PC-3 (cell line): Measurements from ENCODE around the gene HLA-DQA2.

Source experiments
- EZH2 ChIP-seq: fragments of 300-600 bp; sonication (generic); IDR thresholded peaks from one replicate; pipeline ENCODE4 v1.6.1; 2017; ENCODE audit warnings: antibody characterized with exemption, mild to moderate bottlenecking, low read length; ENCODE audit not compliant: unreplicated experiment
- EZH2phosphoT487 ChIP-seq: fragments of 300-600 bp; sonication (generic); IDR thresholded peaks from 2 replicates; pipeline ENCODE4 v1.6.1; 2018; ENCODE audit warnings: mild to moderate bottlenecking, antibody characterized with exemption, low read length, borderline replicate concordance
- TF ChIP-seq, protein P1 (sequence below): fragments of 300-600 bp; sonication (generic); conservative IDR thresholded peaks from 2 replicates; pipeline ENCODE4 v1.5.1; 2017; ENCODE audit warnings: antibody characterized with exemption, low read depth, mild to moderate bottlenecking, low read length

DNA sequence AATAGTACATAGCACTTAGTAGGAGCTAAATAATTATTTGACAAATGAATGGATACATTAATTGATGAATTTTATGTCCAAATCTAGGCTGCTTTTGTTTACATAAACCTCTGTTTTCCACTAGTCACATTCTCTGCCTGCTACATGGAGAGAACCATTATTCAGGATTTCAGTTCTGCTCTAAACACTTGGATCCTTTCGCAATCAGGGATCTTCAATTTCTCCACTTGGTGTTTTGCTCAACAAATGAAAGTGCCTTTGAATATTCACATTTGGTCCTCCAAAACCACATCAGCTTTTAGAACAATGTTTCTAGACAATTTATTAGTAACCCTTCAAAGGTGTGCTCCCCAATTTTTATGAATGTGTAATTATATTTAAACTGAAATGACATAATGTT is 44.2 kb upstream of the HLA-DQA2 start:
- TF ChIP-seq, protein P1, sequence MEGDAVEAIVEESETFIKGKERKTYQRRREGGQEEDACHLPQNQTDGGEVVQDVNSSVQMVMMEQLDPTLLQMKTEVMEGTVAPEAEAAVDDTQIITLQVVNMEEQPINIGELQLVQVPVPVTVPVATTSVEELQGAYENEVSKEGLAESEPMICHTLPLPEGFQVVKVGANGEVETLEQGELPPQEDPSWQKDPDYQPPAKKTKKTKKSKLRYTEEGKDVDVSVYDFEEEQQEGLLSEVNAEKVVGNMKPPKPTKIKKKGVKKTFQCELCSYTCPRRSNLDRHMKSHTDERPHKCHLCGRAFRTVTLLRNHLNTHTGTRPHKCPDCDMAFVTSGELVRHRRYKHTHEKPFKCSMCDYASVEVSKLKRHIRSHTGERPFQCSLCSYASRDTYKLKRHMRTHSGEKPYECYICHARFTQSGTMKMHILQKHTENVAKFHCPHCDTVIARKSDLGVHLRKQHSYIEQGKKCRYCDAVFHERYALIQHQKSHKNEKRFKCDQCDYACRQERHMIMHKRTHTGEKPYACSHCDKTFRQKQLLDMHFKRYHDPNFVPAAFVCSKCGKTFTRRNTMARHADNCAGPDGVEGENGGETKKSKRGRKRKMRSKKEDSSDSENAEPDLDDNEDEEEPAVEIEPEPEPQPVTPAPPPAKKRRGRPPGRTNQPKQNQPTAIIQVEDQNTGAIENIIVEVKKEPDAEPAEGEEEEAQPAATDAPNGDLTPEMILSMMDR, result no peak
- no peak for TF ChIP-seq EZH2
- TF ChIP-seq EZH2phosphoT487, result no peak
